Liver (tissue), 9 donors: Measurements from ENCODE around the gene ACSS1. TPM values are rescaled to one million over a fixed set of nuclear protein-coding genes. Genes with fewer than 3 reads are reported as not detected.

Source experiments
- DNase-seq: peaks from one replicate; pipeline ENCODE4 v3.0.0-alpha.2; 2017; ENCODE audit warnings: low spot score
- H3K27ac ChIP-seq, 2 donors: one replicate each; pipeline ENCODE4 v1.7.0; 2013; ENCODE audit warnings: inconsistent platforms in 2 of 2, low read length in 2 of 2, control low read depth in 1 of 2, low read depth in 1 of 2, mild to moderate bottlenecking in 1 of 2
- H3K27me3 ChIP-seq, 4 donors: one replicate each; pipeline versions ENCODE4 v1.6.1 to v1.7.0; 2013; ENCODE audit warnings: low read length in 3 of 4, inconsistent platforms in 1 of 4, mild to moderate bottlenecking in 1 of 4, moderate library complexity in 1 of 4; ENCODE audit not compliant: control insufficient read depth in 4 of 4, insufficient read depth in 4 of 4
- H3K36me3 ChIP-seq, 4 donors: one replicate each; pipeline versions ENCODE4 v1.6.1 to v1.7.0; 2013; ENCODE audit warnings: low read length in 3 of 4, mild to moderate bottlenecking in 3 of 4, low read depth in 1 of 4, moderate library complexity in 1 of 4; ENCODE audit not compliant: control insufficient read depth in 4 of 4, insufficient read depth in 3 of 4
- H3K4me1 ChIP-seq, 4 donors: one replicate each; pipeline versions ENCODE4 v1.6.1 to v1.7.0; 2013; ENCODE audit warnings: low read length in 3 of 4, mild to moderate bottlenecking in 3 of 4, moderate library complexity in 1 of 4; ENCODE audit not compliant: control insufficient read depth in 4 of 4, insufficient read depth in 4 of 4
- H3K4me3 ChIP-seq, 3 donors: one replicate each; pipeline versions ENCODE4 v1.6.1 to v1.7.0; 2013; ENCODE audit warnings: low read length in 3 of 3, control low read depth in 1 of 3, low read depth in 1 of 3, mild to moderate bottlenecking in 1 of 3
- H3K9ac ChIP-seq, 2 donors: one replicate each; pipeline ENCODE4 v1.7.0; 2013; ENCODE audit warnings: low read length in 2 of 2, mild to moderate bottlenecking in 2 of 2, moderate library complexity in 2 of 2, control low read depth in 1 of 2, low read depth in 1 of 2
- H3K9me3 ChIP-seq, 4 donors: one replicate each; pipeline versions ENCODE4 v1.6.1 to v1.7.0; 2013; ENCODE audit warnings: low read length in 3 of 4; ENCODE audit not compliant: control insufficient read depth in 4 of 4
- CTCF ChIP-seq: fragments of 150-350 bp; IDR thresholded peaks from 2 replicates; pipeline ENCODE4 v1.5.1; 2017; ENCODE audit warnings: improper control_type of control experiment, low read depth, low read length; ENCODE audit not compliant: missing input control
- EGR1 ChIP-seq, 2 donors: IDR thresholded peaks; 2 replicates each; pipeline ENCODE4 v1.6.1; 2016 to 2018; ENCODE audit warnings: antibody characterized with exemption in 2 of 2, low read depth in 2 of 2
- FOXA1 ChIP-seq: IDR thresholded peaks from 2 replicates; pipeline ENCODE4 v1.6.1; 2016; ENCODE audit warnings: antibody characterized with exemption
- FOXA2 ChIP-seq: IDR thresholded peaks from 2 replicates; pipeline ENCODE4 v1.6.1; 2016; ENCODE audit warnings: antibody characterized with exemption
- GABPA ChIP-seq, 2 donors: IDR thresholded peaks in 1 of 2; conservative IDR thresholded peaks in 1 of 2; 2 replicates each; pipeline ENCODE4 v1.6.1; 2016; ENCODE audit warnings: antibody characterized with exemption in 2 of 2, mild to moderate bottlenecking in 1 of 2, moderate library complexity in 1 of 2
- HNF4A ChIP-seq, 2 donors: conservative IDR thresholded peaks; 2 replicates each; pipeline ENCODE4 v1.6.1; 2016; ENCODE audit warnings: antibody characterized with exemption in 2 of 2, mild to moderate bottlenecking in 2 of 2
- HNF4G ChIP-seq: IDR thresholded peaks from 2 replicates; pipeline ENCODE4 v1.6.1; 2016; ENCODE audit warnings: antibody characterized with exemption
- JUND ChIP-seq, 2 donors: IDR thresholded peaks; 2 replicates each; pipeline ENCODE4 v1.6.1; 2016; ENCODE audit warnings: antibody characterized with exemption in 2 of 2
- MAX ChIP-seq: IDR thresholded peaks from 2 replicates; pipeline ENCODE4 v1.6.1; 2016; ENCODE audit warnings: antibody characterized with exemption
- NR2F2 ChIP-seq: IDR thresholded peaks from 2 replicates; pipeline ENCODE4 v1.6.1; 2016; ENCODE audit warnings: antibody characterized with exemption
- RAD21 ChIP-seq, 2 donors: IDR thresholded peaks; 2 replicates each; pipeline ENCODE4 v1.6.1; 2016; ENCODE audit warnings: antibody characterized with exemption in 2 of 2, mild to moderate bottlenecking in 2 of 2
- RXRA ChIP-seq, 2 donors: IDR thresholded peaks; 2 replicates each; pipeline ENCODE4 v1.6.1; 2017 to 2018; ENCODE audit warnings: antibody characterized with exemption in 2 of 2, mild to moderate bottlenecking in 1 of 2
- SP1 ChIP-seq: IDR thresholded peaks from 2 replicates; pipeline ENCODE4 v1.6.1; 2018; ENCODE audit warnings: antibody characterized with exemption, mild to moderate bottlenecking
- TAF1 ChIP-seq: conservative IDR thresholded peaks from 2 replicates; pipeline ENCODE4 v1.6.1; 2016; ENCODE audit warnings: antibody characterized with exemption, mild to moderate bottlenecking
- YY1 ChIP-seq: IDR thresholded peaks from 2 replicates; pipeline ENCODE4 v1.6.1; 2016; ENCODE audit warnings: antibody characterized with exemption, mild to moderate bottlenecking
- WGBS: extraction: QIAGEN DNeasy Blood & Tissue Kit; methylation state at CpG from one replicate; pipeline ENCODE4 v1.1.7; 2013; 5-methylcytosine and 5-hydroxymethylcytosine counted together
- polyA plus RNA-seq, 2 donors: library from polyadenylated mRNA; stranded (reverse) in 1 of 2; unstranded in 1 of 2; fragments of 200-250 nt in 1 of 2; fragments of >200 nt in 1 of 2; fragmentation: Nextera tagmentation in 1 of 2; extraction: Ambion mirVana in 1 of 2; gene quantifications; one replicate each; pipeline versions ENCODE4 v1.2.1 to v1.2.3, GENCODE V29; 2013 to 2015
- total RNA-seq, 2 donors: library from RNA; depleted of rRNA; stranded (reverse); fragments of >200 nt; gene quantifications; one replicate each; pipeline ENCODE4 v1.2.3, GENCODE V29; 2014
- TF ChIP-seq, protein P1 (sequence below): IDR thresholded peaks from 2 replicates; pipeline ENCODE4 v1.6.1; 2016; ENCODE audit warnings: antibody characterized with exemption
- TF ChIP-seq, protein P2 (sequence below): IDR thresholded peaks from 2 replicates; pipeline ENCODE4 v1.6.1; 2016; ENCODE audit warnings: antibody characterized with exemption
- TF ChIP-seq, protein P3 (sequence below): IDR thresholded peaks from 2 replicates; pipeline ENCODE4 v1.6.1; 2016; ENCODE audit warnings: antibody characterized with exemption, mild to moderate bottlenecking
- donor health status: healthy.
- donor health status: healthy.
- donor health status: healthy.
- donor health status: healthy.
- donor health status: healthy.

The ACSS1 gene
- total and polyA plus RNA-seq, 4 donors: 5.3 to 87.5 (median 22.1) TPM

DNA sequence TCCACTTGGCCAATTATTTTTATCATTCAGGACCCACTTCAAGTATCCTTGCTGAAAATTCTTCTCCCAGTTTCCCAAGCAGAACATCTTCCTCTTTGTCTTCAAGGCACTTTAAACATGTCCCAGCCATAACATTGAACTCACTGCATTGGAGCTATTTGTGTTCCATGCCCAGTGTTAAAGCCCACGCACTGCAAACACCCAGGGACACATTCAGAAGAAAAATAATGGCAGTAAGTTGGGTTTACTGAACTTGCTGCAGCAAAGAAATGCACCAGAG, 63.8 kb downstream of the ACSS1 start:
- WGBS: 80% methylated on average over 1 of the region's 1 CpG
- H3K9ac ChIP-seq: no peak overlapping the region
- H3K27me3 ChIP-seq: no peaks in the 10 kb centered on the region
- H3K4me1 ChIP-seq: peaks cover 0 to 38% (median 26%) of the 10 kb centered on the region in 4 donors
- H3K27ac ChIP-seq: no peak overlapping the region
- no peak for TF ChIP-seq TAF1
- TF ChIP-seq, protein P1, sequence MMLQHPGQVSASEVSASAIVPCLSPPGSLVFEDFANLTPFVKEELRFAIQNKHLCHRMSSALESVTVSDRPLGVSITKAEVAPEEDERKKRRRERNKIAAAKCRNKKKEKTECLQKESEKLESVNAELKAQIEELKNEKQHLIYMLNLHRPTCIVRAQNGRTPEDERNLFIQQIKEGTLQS: no peak
- no peak for TF ChIP-seq JUND (IDR thresholded peaks at IDR 0.05)
- no peak for TF ChIP-seq HNF4G
- no peak for TF ChIP-seq YY1
- TF ChIP-seq, protein P2, sequence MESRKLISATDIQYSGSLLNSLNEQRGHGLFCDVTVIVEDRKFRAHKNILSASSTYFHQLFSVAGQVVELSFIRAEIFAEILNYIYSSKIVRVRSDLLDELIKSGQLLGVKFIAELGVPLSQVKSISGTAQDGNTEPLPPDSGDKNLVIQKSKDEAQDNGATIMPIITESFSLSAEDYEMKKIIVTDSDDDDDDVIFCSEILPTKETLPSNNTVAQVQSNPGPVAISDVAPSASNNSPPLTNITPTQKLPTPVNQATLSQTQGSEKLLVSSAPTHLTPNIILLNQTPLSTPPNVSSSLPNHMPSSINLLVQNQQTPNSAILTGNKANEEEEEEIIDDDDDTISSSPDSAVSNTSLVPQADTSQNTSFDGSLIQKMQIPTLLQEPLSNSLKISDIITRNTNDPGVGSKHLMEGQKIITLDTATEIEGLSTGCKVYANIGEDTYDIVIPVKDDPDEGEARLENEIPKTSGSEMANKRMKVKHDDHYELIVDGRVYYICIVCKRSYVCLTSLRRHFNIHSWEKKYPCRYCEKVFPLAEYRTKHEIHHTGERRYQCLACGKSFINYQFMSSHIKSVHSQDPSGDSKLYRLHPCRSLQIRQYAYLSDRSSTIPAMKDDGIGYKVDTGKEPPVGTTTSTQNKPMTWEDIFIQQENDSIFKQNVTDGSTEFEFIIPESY: no peak
- TF ChIP-seq FOXA2: no peak
- TF ChIP-seq NR2F2: no peak
- TF ChIP-seq HNF4A (conservative IDR thresholded peaks at IDR 0.05): no peak
- no peak for TF ChIP-seq FOXA1
- TF ChIP-seq RXRA (IDR thresholded peaks at IDR 0.05): no peak
- TF ChIP-seq, protein P3, sequence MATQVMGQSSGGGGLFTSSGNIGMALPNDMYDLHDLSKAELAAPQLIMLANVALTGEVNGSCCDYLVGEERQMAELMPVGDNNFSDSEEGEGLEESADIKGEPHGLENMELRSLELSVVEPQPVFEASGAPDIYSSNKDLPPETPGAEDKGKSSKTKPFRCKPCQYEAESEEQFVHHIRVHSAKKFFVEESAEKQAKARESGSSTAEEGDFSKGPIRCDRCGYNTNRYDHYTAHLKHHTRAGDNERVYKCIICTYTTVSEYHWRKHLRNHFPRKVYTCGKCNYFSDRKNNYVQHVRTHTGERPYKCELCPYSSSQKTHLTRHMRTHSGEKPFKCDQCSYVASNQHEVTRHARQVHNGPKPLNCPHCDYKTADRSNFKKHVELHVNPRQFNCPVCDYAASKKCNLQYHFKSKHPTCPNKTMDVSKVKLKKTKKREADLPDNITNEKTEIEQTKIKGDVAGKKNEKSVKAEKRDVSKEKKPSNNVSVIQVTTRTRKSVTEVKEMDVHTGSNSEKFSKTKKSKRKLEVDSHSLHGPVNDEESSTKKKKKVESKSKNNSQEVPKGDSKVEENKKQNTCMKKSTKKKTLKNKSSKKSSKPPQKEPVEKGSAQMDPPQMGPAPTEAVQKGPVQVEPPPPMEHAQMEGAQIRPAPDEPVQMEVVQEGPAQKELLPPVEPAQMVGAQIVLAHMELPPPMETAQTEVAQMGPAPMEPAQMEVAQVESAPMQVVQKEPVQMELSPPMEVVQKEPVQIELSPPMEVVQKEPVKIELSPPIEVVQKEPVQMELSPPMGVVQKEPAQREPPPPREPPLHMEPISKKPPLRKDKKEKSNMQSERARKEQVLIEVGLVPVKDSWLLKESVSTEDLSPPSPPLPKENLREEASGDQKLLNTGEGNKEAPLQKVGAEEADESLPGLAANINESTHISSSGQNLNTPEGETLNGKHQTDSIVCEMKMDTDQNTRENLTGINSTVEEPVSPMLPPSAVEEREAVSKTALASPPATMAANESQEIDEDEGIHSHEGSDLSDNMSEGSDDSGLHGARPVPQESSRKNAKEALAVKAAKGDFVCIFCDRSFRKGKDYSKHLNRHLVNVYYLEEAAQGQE: no peak
- TF ChIP-seq SP1: no peak
- TF ChIP-seq RAD21 (IDR thresholded peaks at IDR 0.05): no peak
- no peak for TF ChIP-seq MAX
- no peak for TF ChIP-seq EGR1 (IDR thresholded peaks at IDR 0.05; ENCODE audit: low read depth in 2 of 2)
- no peak for TF ChIP-seq GABPA (IDR thresholded peaks at IDR 0.05 in 1 of 2, conservative IDR thresholded peaks at IDR 0.05 in 1 of 2)
- no peak for TF ChIP-seq CTCF
- no peak overlapping the region for H3K4me3 ChIP-seq
- H3K36me3 ChIP-seq: no peaks in the 10 kb centered on the region
- no peaks in the 10 kb centered on the region for H3K9me3 ChIP-seq
- no peak for DNase-seq
